AG04450 (cell line): ENCODE data around the gene AMELY. TPM values are rescaled to one million over a fixed set of nuclear protein-coding genes. Genes with fewer than 3 reads are reported as not detected.

Experiments used
- CTCF ChIA-PET: fragments of 300-600, 350-600 bp; formaldehyde crosslinking; extraction: SDS; loops from one replicate; lab custom pipeline; 2022; ENCODE audit warnings: antibody characterized with exemption, inconsistent platforms; lab: Charles Lee
- POLR2A ChIA-PET: fragments of 350-600 bp; formaldehyde crosslinking; extraction: SDS; loops from one replicate; lab custom pipeline; 2021; ENCODE audit warnings: antibody characterized with exemption, inconsistent platforms; lab: Yijun Ruan, JAX
- DNase-seq: peaks from one replicate; pipeline ENCODE4 v3.0.0-alpha.2; 2011; ENCODE audit warnings: low read depth, low spot score
- H3K27ac ChIP-seq: one replicate; pipeline ENCODE4 v1.5.1; 2012; ENCODE audit warnings: low read depth, low read length, control low read depth
- H3K27me3 ChIP-seq: one replicate; pipeline ENCODE4 v1.6.0; 2012; ENCODE audit warnings: low read length; ENCODE audit not compliant: control insufficient read depth, insufficient read depth
- H3K4me3 ChIP-seq: 2 replicates; pipeline ENCODE4 v1.5.1; 2011; ENCODE audit warnings: mild to moderate bottlenecking, low read depth, low read length, control low read depth
- H3K9me3 ChIP-seq: 2 replicates; pipeline ENCODE4 v1.5.1; 2012; ENCODE audit warnings: low read length; ENCODE audit not compliant: control insufficient read depth, insufficient read depth
- polyA minus RNA-seq: library from RNA; depleted of rRNA, polyadenylated mRNA; stranded (reverse); fragments of >200 nt; gene quantifications from 2 replicates; pipeline ENCODE4 v1.2.3, GENCODE V29; 2011; rRNA and poly(A)+ RNA removed
- polyA plus RNA-seq: library from polyadenylated mRNA; depleted of rRNA; stranded (reverse); fragments of >200 nt; gene quantifications from 2 replicates; pipeline ENCODE4 v1.2.3, GENCODE V29; 2011; rRNA removed
- TF ChIP-seq, protein P1 (sequence below): IDR thresholded peaks from 2 replicates; pipeline ENCODE4 v1.5.1; 2011; ENCODE audit warnings: low read depth, low read length, control low read depth, inconsistent platforms

AMELY gene
- polyA plus RNA-seq (not detected in 2 replicates), polyA minus RNA-seq (not detected in 2 replicates)

DNA sequence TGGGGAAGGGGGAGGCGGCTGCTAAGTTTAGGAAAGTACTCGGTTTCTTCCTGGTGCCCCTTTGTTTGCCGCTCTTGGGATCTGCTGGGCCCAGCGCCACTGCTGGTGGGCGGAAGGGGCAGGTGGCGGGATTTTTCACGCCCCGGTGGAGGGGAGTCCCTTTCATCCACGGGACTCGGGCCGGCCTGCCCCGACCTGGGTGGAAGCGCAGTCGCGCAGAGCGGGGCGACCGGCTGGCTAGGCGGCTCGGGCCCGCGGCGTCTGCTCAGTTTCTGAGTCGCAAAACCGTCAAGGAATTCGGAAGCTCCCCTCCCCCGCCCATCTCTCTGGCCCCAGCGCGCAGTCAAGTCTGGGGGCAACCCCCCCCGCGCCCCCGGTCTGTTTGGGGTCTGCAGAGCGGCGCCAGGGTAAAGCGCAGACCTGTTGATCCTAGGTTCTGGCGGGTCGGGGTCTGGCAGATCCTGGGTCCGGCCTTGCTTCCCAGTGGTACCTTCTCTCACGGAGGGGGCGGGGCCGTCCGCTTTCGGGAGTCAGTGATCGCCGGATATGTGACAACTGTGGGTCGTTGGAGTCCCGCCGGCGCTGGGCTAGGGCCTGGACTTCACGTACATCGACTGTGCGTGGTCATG, at the start of gene AMELY:
Gene AMELY (minus strand): TSS at position 500 of the 629 bp plus-strand sequence. CDS start 39,144 bp downstream, outside the sequence.
- Histone ChIP-seq H3K27me3 (no peaks in the 10 kb centered on the region), H3K4me3 (no peak within 1 kb of the TSS), H3K27ac (no peak within 1 kb of the TSS), H3K9me3 (no peaks in the 10 kb centered on the region; the same call in 1 of the 2 replicates)
- ChIA-PET POLR2A (no interaction called here), CTCF (no interaction called here)
- DNase-seq, result no peak
- TF ChIP-seq, protein P1, sequence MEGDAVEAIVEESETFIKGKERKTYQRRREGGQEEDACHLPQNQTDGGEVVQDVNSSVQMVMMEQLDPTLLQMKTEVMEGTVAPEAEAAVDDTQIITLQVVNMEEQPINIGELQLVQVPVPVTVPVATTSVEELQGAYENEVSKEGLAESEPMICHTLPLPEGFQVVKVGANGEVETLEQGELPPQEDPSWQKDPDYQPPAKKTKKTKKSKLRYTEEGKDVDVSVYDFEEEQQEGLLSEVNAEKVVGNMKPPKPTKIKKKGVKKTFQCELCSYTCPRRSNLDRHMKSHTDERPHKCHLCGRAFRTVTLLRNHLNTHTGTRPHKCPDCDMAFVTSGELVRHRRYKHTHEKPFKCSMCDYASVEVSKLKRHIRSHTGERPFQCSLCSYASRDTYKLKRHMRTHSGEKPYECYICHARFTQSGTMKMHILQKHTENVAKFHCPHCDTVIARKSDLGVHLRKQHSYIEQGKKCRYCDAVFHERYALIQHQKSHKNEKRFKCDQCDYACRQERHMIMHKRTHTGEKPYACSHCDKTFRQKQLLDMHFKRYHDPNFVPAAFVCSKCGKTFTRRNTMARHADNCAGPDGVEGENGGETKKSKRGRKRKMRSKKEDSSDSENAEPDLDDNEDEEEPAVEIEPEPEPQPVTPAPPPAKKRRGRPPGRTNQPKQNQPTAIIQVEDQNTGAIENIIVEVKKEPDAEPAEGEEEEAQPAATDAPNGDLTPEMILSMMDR, result no peak

DNA sequence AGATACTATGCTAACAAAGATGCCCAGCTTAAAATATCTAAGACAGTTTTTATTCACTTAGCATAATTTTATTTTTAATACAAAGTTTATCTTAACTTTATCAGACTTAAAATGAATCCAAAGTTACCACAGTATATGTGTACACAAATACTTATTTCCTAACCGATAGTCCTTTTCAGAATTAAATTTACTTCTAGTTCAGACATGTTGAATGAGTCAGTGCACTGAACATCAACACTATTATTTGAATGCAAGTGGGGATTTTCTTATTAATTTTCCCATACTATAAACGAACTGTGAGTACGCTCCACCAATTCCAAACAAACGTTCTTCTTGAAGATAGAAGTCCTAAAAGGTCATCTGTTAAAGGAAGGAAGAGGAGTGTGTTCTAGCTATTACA, 38.4 kb upstream of the AMELY start:
- TF ChIP-seq, protein P1, result no peak
- POLR2A ChIA-PET, result no interaction called here
- H3K27ac ChIP-seq, result no peak overlapping the region
- no peaks in the 10 kb centered on the region for H3K27me3 ChIP-seq
- CTCF ChIA-PET, result no interaction called here
- H3K4me3 ChIP-seq, result no peak overlapping the region
- no peaks in the 10 kb centered on the region for H3K9me3 ChIP-seq
- DNase-seq, result no peak

- Histone ChIP-seq H3K9me3 (no peaks in the 10 kb centered on the region), H3K27ac (no peak overlapping the region), H3K27me3 (no peaks in the 10 kb centered on the region), H3K4me3 (no peak overlapping the region)
- DNase-seq, result no peak
- POLR2A ChIA-PET, result no interaction called here
- TF ChIP-seq, protein P1, result no peak
- CTCF ChIA-PET, result no interaction called here
Measured at GRCh38 chrY:6948378-6948777, 36.8 kb upstream of the AMELY start.

GRCh38 chrY:6947695-6948094, 36.1 kb upstream of the AMELY start:
- H3K27ac ChIP-seq, result no peak overlapping the region
- ChIA-PET POLR2A (no interaction called here), CTCF (no interaction called here)
- no peak for DNase-seq
- no peaks in the 10 kb centered on the region for H3K27me3 ChIP-seq
- H3K4me3 ChIP-seq, result no peak overlapping the region
- TF ChIP-seq, protein P1, result no peak
- no peaks in the 10 kb centered on the region for H3K9me3 ChIP-seq

GRCh38 chrY:6935497-6935896, 23.9 kb upstream of the AMELY start:
- DNase-seq, result no peak
- Histone ChIP-seq H3K27ac (no peak overlapping the region), H3K4me3 (no peak overlapping the region), H3K9me3 (no peaks in the 10 kb centered on the region; the same call in 1 of the 2 replicates), H3K27me3 (no peaks in the 10 kb centered on the region)
- ChIA-PET CTCF (no interaction called here), POLR2A (no interaction called here)
- TF ChIP-seq, protein P1, result no peak
